Measurements from ENCODE around the gene CTU1.

The CTU1 gene

DNA sequence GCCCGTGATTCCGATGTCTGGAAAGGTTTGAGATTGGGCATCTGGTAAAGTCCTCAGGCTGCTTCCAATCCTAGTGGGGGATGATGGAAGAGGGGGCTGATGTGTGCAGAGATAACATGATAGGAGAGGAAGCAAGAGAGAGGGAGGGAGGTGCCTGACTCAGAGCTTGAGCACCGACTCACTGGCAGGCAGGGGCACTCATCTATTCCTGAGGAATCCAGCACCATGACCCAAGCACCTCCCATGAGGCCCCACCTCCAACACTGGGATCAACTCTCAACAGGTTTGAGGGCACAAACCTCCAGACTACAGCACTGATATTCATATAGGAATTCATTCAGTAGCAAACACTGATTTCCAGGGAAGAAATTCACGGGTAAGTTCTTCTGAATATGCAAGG is 10.9 kb upstream of the CTU1 start:
- TF ChIP-seq ZFX (IDR thresholded peaks at IDR 0.05), result no peak
- TF ChIP-seq, protein P1, sequence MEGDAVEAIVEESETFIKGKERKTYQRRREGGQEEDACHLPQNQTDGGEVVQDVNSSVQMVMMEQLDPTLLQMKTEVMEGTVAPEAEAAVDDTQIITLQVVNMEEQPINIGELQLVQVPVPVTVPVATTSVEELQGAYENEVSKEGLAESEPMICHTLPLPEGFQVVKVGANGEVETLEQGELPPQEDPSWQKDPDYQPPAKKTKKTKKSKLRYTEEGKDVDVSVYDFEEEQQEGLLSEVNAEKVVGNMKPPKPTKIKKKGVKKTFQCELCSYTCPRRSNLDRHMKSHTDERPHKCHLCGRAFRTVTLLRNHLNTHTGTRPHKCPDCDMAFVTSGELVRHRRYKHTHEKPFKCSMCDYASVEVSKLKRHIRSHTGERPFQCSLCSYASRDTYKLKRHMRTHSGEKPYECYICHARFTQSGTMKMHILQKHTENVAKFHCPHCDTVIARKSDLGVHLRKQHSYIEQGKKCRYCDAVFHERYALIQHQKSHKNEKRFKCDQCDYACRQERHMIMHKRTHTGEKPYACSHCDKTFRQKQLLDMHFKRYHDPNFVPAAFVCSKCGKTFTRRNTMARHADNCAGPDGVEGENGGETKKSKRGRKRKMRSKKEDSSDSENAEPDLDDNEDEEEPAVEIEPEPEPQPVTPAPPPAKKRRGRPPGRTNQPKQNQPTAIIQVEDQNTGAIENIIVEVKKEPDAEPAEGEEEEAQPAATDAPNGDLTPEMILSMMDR (conservative IDR thresholded peaks at IDR 0.05), result no peak
- H3K27ac ChIP-seq, result no peak overlapping the region

DNA sequence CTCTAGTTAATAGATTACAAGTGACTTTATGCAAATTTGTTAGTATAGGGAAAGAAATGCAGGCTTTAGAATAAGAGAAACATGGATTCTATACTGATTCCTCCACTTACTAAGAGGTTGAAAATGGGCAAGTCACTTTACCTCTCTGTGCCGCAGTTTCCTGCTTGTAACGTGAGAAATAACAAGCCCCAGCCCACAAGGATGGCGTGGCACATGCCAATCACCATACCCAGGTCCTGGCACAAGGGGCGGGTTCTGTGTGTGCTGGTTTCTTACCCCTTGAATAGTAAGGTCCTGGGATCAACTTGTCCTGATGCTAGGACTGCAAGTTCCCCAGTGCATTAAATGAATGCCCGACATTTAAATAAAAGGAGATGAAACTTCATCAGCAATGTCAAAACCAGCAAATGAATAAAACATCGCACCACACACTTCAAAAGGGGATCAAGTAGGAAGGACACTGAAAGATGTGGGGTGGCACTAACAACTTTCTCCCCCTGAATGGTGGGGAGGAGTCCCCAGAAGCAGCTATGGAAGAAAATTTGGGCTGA is 8.6 kb upstream of the CTU1 start:
- H3K27ac ChIP-seq, result no peak overlapping the region
- TF ChIP-seq, protein P1 (conservative IDR thresholded peaks at IDR 0.05), result no peak
- no peak for TF ChIP-seq ZFX (IDR thresholded peaks at IDR 0.05)

DNA sequence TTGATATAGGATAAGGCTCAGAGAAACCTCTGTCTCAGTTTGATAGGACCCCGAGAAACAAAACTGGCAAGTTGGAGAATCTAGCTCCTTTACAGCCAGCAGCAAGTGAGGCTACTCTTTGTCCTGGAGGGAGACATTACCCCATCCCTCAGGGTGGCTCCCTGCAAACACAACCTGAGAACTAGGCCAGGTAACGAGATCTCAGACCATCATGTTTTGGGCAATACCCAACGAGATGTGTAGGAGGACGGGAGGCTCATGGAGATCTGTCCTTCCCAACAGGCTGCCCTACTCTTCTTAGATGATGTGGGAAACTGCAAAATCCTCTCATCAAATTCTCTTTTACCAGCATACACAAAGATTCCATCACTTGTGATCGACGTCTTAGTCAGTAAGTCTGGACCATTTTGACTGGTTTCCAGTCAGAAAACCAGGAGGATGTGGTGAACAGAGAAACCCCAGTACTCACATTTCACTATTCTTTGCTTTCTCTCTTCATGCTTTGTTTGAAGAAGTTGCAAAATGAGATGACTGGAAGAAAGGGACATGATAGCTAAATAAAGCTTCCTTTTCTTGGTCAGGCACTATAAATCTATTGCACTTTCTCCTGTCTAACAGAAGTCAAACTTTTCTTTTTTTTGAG is 6.0 kb upstream of the CTU1 start:
- no peak for TF ChIP-seq ZFX (IDR thresholded peaks at IDR 0.05)
- TF ChIP-seq, protein P1 (conservative IDR thresholded peaks at IDR 0.05), result no peak
- H3K27ac ChIP-seq, result no peak overlapping the region

DNA sequence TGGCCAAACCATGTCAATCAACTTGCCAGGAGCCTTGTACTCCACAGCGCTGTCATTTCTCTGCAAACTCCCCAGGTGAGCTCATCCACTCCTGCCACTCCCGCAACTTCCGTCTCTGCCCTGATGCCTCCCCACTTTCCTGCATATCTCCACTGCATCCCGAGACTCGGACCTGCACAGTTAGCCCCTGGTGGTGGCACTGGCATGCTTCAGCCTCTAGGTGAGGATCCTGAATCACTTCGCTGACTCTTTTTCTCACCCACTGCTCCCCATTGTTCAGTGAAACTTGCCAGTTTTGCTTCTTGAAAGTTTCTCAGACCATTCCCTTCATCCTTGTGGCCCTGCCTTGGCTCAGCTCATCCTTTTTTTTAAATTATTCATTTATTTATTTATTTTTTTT is 3.4 kb upstream of the CTU1 start:
- H3K27ac ChIP-seq, result no peak overlapping the region
- TF ChIP-seq, protein P1 (conservative IDR thresholded peaks at IDR 0.05), result no peak; the same call in 1 of the 2 replicates
- TF ChIP-seq ZFX (IDR thresholded peaks at IDR 0.05), result no peak

DNA sequence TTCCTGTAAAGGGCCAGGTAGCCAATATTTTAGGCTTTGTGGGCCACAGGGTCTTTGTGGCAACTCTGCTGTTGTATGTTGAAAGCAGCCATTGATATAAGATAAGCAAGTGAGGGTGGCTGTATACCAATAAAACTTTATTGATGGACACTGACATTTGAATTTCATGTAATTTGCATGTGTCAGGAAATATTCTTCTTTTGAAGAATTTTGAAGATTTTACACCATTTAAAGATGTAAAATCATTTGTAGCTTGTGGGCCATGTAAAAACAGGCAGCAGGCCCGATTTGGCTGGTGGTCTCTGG is 2.4 kb upstream of the CTU1 start:
- no peak overlapping the region for H3K27ac ChIP-seq
- TF ChIP-seq, protein P1 (conservative IDR thresholded peaks at IDR 0.05), result no peak
- no peak for TF ChIP-seq ZFX (IDR thresholded peaks at IDR 0.05)

DNA sequence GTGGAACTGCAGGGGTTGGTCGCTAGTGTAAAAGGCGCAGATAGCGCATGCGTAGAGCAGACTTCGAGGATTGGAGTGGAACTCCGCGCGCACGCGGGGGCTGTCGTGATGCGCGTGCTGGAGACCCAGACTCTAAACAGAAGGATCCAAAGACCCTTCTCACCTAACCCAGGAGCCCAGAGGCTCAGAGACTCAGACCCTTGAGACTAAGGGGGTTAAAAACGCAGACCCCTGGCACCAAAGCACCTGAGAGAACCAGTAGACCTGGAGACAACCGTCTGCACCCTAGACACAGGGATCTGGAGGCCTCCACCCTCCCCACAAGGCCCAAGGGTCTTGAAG is 567 bp upstream of the CTU1 start:
- peak overlapping the region; percentile 66 for H3K27ac ChIP-seq
- no peak for TF ChIP-seq ZFX (IDR thresholded peaks at IDR 0.05)
- TF ChIP-seq, protein P1 (conservative IDR thresholded peaks at IDR 0.05), result no peak

DNA sequence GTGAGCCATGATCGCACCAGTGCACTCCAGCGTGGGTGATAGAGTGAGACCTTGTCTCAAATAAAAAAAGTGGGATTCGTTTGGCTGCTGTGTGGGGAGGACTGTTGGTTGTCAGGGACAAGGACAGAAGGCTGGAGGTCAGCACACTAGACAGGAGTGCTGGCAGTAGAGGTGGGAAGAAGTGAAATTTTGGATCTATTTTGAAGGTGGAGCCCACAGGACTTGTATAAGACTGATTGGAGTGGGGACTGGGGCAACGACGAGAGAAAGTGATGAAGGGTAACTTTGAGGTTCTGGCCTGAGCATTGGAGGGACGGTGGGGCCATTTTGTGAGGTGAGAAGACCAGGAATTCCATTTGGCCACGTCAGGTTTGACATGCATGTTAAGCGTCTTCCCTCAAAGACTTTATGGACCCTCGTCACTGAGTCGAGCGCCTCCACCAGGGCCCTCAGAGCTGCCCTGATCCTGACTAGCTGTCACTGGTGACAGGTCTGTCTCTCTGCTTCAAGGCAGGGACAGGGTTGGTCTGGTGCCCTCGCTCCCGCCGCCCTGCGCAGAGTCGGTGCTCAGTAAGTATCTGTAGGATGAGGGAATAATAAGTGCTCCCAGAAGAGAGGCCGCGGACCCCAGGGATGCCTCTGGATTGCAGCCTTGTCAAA is 673 bp downstream of the CTU1 start:
- TF ChIP-seq ZFX (IDR thresholded peaks at IDR 0.05), result no peak
- TF ChIP-seq, protein P1 (conservative IDR thresholded peaks at IDR 0.05), result no peak
- H3K27ac ChIP-seq, result peak overlapping the region; percentile 66
